C4-2B (cell line): ENCODE measurements around the gene NDUFAF5.

ENCODE experiments used
- ZFX ChIP-seq: fragments of 450-650 bp; IDR thresholded peaks from 2 replicates; pipeline ENCODE4 v1.6.1; 2017
- TF ChIP-seq, protein P1 (sequence below): fragments of 450-650 bp; conservative IDR thresholded peaks from 2 replicates; pipeline ENCODE4 v1.5.1; 2017; ENCODE audit warnings: mild to moderate bottlenecking

DNA sequence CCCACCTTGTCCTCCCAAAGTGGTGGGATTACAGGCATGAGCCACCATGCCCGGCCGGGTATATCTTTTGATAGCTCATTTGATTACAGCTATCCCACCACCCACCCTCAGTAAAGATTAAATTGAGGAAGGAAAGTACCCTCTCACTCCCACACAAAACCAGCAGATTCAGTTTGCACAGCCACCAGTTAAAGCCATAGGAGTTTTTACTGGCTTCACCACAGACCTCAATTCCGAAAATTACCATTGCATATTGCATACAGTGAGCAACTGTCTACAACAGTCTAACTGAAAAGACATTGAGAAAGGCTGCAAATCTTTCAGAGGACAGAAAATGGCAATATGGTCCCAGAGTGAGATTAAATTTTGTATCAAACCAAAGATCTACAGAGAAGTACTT is 35.0 kb upstream of the NDUFAF5 start:
- TF ChIP-seq, protein P1, sequence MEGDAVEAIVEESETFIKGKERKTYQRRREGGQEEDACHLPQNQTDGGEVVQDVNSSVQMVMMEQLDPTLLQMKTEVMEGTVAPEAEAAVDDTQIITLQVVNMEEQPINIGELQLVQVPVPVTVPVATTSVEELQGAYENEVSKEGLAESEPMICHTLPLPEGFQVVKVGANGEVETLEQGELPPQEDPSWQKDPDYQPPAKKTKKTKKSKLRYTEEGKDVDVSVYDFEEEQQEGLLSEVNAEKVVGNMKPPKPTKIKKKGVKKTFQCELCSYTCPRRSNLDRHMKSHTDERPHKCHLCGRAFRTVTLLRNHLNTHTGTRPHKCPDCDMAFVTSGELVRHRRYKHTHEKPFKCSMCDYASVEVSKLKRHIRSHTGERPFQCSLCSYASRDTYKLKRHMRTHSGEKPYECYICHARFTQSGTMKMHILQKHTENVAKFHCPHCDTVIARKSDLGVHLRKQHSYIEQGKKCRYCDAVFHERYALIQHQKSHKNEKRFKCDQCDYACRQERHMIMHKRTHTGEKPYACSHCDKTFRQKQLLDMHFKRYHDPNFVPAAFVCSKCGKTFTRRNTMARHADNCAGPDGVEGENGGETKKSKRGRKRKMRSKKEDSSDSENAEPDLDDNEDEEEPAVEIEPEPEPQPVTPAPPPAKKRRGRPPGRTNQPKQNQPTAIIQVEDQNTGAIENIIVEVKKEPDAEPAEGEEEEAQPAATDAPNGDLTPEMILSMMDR, result no peak
- TF ChIP-seq ZFX, result no peak
